Skeletal muscle cell (primary cell): ENCODE results near the gene COTL1.

Source experiments
- DNase-seq: peaks from one replicate; pipeline ENCODE4 v3.0.0-alpha.2; 2010; ENCODE audit warnings: low read depth
- H3K4me3 ChIP-seq: 2 replicates; pipeline ENCODE4 v1.5.1; 2011; ENCODE audit warnings: low read depth, mild to moderate bottlenecking, control low read depth, low read length, moderate library complexity

The COTL1 gene

GRCh38 chr16:84617791-84618580 is at the start of gene COTL1:
Gene COTL1, minus strand, starts transcription at chr16:84618078. Its CDS starts 164 bp downstream, at chr16:84617914.
- H3K4me3 ChIP-seq = peak within 1 kb of the TSS; percentile 89

GRCh38 chr16:84665843-84666242 is 48.0 kb upstream of the COTL1 start:
- DNase-seq = no peak
- H3K4me3 ChIP-seq = no peak overlapping the region

More at GRCh38 chr16:84617791-84618580, at the start of gene COTL1:
- DNase-seq = peak; percentile 97

- H3K4me3 ChIP-seq = no peak overlapping the region
- DNase-seq = no peak
These were observed 47.5 kb upstream of the COTL1 start for GRCh38 chr16:84665359-84665758.

GRCh38 chr16:84663433-84664101 is 45.7 kb upstream of the COTL1 start:
- H3K4me3 ChIP-seq = no peak overlapping the region
- DNase-seq = no peak

GRCh38 chr16:84662471-84662870 is 44.6 kb upstream of the COTL1 start:
- no peak for DNase-seq
- no peak overlapping the region for H3K4me3 ChIP-seq

- no peak for DNase-seq
These were observed 43.7 kb upstream of the COTL1 start for GRCh38 chr16:84661418-84662060.

GRCh38 chr16:84660973-84661372 is 43.1 kb upstream of the COTL1 start:
- DNase-seq = no peak
- no peak overlapping the region for H3K4me3 ChIP-seq

More at GRCh38 chr16:84661418-84662060, 43.7 kb upstream of the COTL1 start:
- no peak overlapping the region for H3K4me3 ChIP-seq

- no peak for DNase-seq
- no peak overlapping the region for H3K4me3 ChIP-seq
These were observed 41.9 kb upstream of the COTL1 start for GRCh38 chr16:84659656-84660300.

GRCh38 chr16:84658690-84659089 is 40.8 kb upstream of the COTL1 start:
- DNase-seq = no peak
- no peak overlapping the region for H3K4me3 ChIP-seq

- no peak for DNase-seq
- H3K4me3 ChIP-seq = no peak overlapping the region
These were observed 39.5 kb upstream of the COTL1 start for GRCh38 chr16:84657229-84657837.

GRCh38 chr16:84656649-84657048 is 38.8 kb upstream of the COTL1 start:
- DNase-seq = no peak
- no peak overlapping the region for H3K4me3 ChIP-seq

GRCh38 chr16:84654998-84655397 is 37.1 kb upstream of the COTL1 start:
- no peak for DNase-seq
- H3K4me3 ChIP-seq = no peak overlapping the region

- H3K4me3 ChIP-seq = no peak overlapping the region
- no peak for DNase-seq
These were observed 36.4 kb upstream of the COTL1 start for GRCh38 chr16:84654238-84654637.

- H3K4me3 ChIP-seq = no peak overlapping the region
- no peak for DNase-seq
These were observed 34.7 kb upstream of the COTL1 start for GRCh38 chr16:84652566-84652965.

GRCh38 chr16:84650062-84650991 is 32.4 kb upstream of the COTL1 start:
- peak; percentile 26 for DNase-seq
- H3K4me3 ChIP-seq = no peak overlapping the region

- DNase-seq = no peak
- peak overlapping the region; percentile 71 for H3K4me3 ChIP-seq
These were observed 31.6 kb upstream of the COTL1 start for GRCh38 chr16:84649511-84649861.

GRCh38 chr16:84648595-84649510 is 31.0 kb upstream of the COTL1 start:
- H3K4me3 ChIP-seq = peak overlapping the region; percentile 71
- DNase-seq = no peak
